ENCODE data around the gene TESK2.
"Not testable (repeated sequence)": the region's sequence is repeated elsewhere in the genome, so short reads cannot be mapped to it uniquely, and the experiment has no call there.

The TESK2 gene

GRCh38 chr1:45522324-45523104 is 31.6 kb upstream of the TESK2 start:
- H3K4me3 ChIP-seq (replicated peaks; ENCODE audit: low read depth, low read length), result peak overlapping the region; percentile 79
- TF ChIP-seq, protein P1, sequence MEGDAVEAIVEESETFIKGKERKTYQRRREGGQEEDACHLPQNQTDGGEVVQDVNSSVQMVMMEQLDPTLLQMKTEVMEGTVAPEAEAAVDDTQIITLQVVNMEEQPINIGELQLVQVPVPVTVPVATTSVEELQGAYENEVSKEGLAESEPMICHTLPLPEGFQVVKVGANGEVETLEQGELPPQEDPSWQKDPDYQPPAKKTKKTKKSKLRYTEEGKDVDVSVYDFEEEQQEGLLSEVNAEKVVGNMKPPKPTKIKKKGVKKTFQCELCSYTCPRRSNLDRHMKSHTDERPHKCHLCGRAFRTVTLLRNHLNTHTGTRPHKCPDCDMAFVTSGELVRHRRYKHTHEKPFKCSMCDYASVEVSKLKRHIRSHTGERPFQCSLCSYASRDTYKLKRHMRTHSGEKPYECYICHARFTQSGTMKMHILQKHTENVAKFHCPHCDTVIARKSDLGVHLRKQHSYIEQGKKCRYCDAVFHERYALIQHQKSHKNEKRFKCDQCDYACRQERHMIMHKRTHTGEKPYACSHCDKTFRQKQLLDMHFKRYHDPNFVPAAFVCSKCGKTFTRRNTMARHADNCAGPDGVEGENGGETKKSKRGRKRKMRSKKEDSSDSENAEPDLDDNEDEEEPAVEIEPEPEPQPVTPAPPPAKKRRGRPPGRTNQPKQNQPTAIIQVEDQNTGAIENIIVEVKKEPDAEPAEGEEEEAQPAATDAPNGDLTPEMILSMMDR (IDR thresholded peaks at IDR 0.05; ENCODE audit: low read length, missing control alignments), result no peak
- DNase-seq (ENCODE audit: low read depth), result no peak

GRCh38 chr1:45521413-45522323 is 30.7 kb upstream of the TESK2 start, which contains the start of gene PRDX1:
PRDX1 (minus strand) TSS chr1:45521884; CDS start chr1:45519043, 2,841 bp downstream.
- TF ChIP-seq, protein P1 (IDR thresholded peaks at IDR 0.05; ENCODE audit: low read length, missing control alignments), result peak; percentile 6
- peak within 1 kb of the TSS; percentile 79 for H3K4me3 ChIP-seq (replicated peaks; ENCODE audit: low read depth, low read length)

GRCh38 chr1:45519774-45520173 is 28.8 kb upstream of the TESK2 start:
- not testable (repeated sequence) for DNase-seq (ENCODE audit: low read depth)
- H3K4me3 ChIP-seq (replicated peaks; ENCODE audit: low read depth, low read length), result peak overlapping the region; percentile 79

More at GRCh38 chr1:45521413-45522323, 30.7 kb upstream of the TESK2 start, which contains the start of gene PRDX1:
- peak; percentile 96 for DNase-seq (ENCODE audit: low read depth)

GRCh38 chr1:45518910-45519309 is 27.9 kb upstream of the TESK2 start:
- TF ChIP-seq, protein P1 (IDR thresholded peaks at IDR 0.05; ENCODE audit: low read length, missing control alignments), result no peak
- H3K4me3 ChIP-seq (replicated peaks; ENCODE audit: low read depth, low read length), result peak overlapping the region; percentile 1
- peak; percentile 20 for DNase-seq (ENCODE audit: low read depth)

GRCh38 chr1:45518366-45518765 is 27.4 kb upstream of the TESK2 start:
- not testable (repeated sequence) for DNase-seq (ENCODE audit: low read depth); H3K4me3 ChIP-seq (replicated peaks; ENCODE audit: low read depth, low read length)

DNA sequence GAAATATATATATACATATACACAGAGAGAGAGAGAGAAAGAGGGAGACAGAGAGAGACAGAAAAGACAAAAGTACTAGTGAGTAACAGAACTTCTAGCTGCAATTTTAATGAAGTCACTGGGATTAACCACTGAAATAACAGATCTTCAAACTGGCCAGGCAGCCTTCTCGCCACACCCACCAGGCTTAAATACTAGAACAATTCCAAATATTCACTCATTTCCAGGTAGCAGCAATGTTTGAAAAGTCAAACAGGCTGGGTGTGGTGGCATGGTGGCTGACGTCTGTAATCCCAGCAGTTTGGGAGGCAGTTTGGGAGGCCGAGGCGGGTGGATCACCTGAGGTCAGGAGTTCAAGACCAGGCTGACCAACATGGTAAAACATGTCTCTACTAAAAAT is 25.5 kb upstream of the TESK2 start:
- H3K4me3 ChIP-seq (replicated peaks; ENCODE audit: low read depth, low read length), result no peak overlapping the region
- no peak for DNase-seq (ENCODE audit: low read depth)
- TF ChIP-seq, protein P1 (IDR thresholded peaks at IDR 0.05; ENCODE audit: low read length, missing control alignments), result no peak

GRCh38 chr1:45516036-45516435 is 25.1 kb upstream of the TESK2 start:
- TF ChIP-seq, protein P1 (IDR thresholded peaks at IDR 0.05; ENCODE audit: low read length, missing control alignments), result no peak
- no peak overlapping the region for H3K4me3 ChIP-seq (replicated peaks; ENCODE audit: low read depth, low read length)
- DNase-seq (ENCODE audit: low read depth), result no peak

DNA sequence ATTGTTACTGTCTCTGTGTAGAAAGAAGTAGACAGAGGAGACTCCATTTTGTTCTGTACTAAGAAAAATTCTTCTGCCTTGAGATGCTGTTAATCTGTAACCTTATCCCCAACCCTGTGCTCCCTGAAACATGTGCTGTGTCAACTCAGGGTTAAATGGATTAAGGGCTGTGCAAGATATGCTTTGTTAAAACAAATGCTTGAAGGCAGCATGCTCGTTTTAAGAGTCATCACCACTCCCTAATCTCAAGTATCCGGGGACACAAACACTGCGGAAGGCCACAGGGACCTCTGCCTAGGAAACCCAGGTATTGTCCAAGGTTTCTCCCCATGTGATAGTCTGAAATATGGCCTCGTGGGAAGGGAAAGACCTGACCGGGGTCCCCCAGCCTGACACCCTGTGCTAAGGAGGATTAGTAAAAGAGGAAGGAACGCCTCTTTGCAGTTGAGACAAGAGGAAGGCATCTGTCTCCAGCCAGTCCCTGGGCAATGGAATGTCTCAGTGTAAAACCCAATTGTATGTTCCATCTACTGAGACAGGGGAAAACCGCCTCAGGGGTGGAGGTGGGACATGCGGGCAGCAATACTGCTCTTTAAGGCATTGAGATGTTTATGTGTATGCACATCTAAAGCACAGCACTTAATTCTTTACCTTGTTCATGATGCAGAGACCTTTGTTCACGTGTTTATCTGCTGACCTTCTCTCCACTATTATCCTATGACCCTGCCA is 22.7 kb upstream of the TESK2 start:
- DNase-seq (ENCODE audit: low read depth); H3K4me3 ChIP-seq (replicated peaks; ENCODE audit: low read depth, low read length): not testable (repeated sequence)

Data from fibroblast of pulmonary artery (primary cell).